GM12878 (cell line): Measurements from ENCODE around the gene LAMA5.

Source experiments
- CEBPB ChIP-seq, 2 experiments: fragments of 150-350 bp in 1 of 2; IDR thresholded peaks; 2 replicates each; pipeline ENCODE4 v1.6.1; 2012 to 2014; ENCODE audit warnings: low read depth in 2 of 2, low read length in 2 of 2, borderline replicate concordance in 1 of 2, inconsistent platforms in 1 of 2
- MTA2 ChIP-seq: fragments of 450-650 bp; IDR thresholded peaks from 2 replicates; pipeline ENCODE4 v1.6.1; 2016; ENCODE audit warnings: low read depth, mild to moderate bottlenecking, moderate library complexity
- POLR2AphosphoS5 ChIP-seq: IDR thresholded peaks from 2 replicates; pipeline ENCODE4 v1.6.1; 2011; ENCODE audit warnings: mild to moderate bottlenecking, low read length, inconsistent platforms
- TAF1 ChIP-seq: IDR thresholded peaks from 2 replicates; pipeline ENCODE4 v1.6.1; 2011; ENCODE audit warnings: mild to moderate bottlenecking, low read depth, low read length, borderline replicate concordance
- TF ChIP-seq, protein P1 (sequence below), 3 experiments: IDR thresholded peaks in 2 of 3; conservative IDR thresholded peaks in 1 of 3; 2 replicates each; pipeline ENCODE4 v1.5.1; 2011; ENCODE audit warnings: low read depth in 3 of 3, low read length in 3 of 3, mild to moderate bottlenecking in 3 of 3, control low read depth in 2 of 3, moderate library complexity in 2 of 3, inconsistent platforms in 1 of 3, mixed read lengths in 1 of 3; ENCODE audit not compliant: control insufficient read depth in 2 of 3, insufficient read depth in 1 of 3; ENCODE audit errors: extremely low read depth in 1 of 3
- TF ChIP-seq, protein P2 (sequence below): fragments of 450-650 bp; IDR thresholded peaks from 2 replicates; pipeline ENCODE4 v1.6.1; 2016; ENCODE audit warnings: mild to moderate bottlenecking

DNA sequence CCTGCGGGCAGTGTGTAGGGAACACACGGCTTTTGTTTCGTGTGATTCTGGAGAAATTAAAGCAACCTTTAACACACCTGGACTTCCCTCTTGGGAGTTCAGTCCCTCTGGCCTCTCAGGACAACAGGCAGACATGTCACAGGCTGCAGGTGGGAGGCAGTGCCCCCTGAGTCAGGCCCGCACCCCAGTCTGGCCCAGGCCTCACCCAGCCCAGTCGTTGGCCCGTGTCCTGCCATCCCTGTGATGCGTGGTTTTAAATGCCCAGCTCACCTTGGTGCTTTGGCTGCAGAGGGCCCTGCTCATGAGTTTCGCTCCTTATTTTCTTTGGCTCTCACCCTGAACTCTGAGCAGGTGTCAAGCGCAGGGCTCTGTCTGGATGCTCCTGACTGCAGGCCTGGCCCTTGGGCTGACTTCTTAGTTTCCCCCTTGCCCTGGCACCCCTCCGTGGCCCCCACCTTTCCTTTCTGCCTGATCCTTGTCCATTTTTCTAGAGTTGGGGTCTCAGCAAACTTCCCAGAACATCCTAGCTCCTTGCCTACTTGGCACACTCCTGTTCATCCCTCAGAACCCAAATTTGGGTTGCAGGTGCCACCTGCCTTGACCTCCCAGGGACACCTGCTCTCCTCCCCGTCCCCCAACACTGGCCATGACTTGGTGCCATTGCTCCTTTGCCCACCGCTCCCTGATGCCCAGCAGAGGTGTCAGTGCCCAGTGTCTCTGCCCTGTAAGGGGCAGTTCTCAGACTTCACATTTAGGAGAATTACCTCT, 42.2 kb upstream of the LAMA5 start:
- no peak for TF ChIP-seq POLR2AphosphoS5
- TF ChIP-seq MTA2: no peak
- TF ChIP-seq CEBPB (IDR thresholded peaks at IDR 0.05; ENCODE audit: borderline replicate concordance in 1 of 2, low read depth in 2 of 2, low read length in 2 of 2): no peak
- TF ChIP-seq, protein P1, sequence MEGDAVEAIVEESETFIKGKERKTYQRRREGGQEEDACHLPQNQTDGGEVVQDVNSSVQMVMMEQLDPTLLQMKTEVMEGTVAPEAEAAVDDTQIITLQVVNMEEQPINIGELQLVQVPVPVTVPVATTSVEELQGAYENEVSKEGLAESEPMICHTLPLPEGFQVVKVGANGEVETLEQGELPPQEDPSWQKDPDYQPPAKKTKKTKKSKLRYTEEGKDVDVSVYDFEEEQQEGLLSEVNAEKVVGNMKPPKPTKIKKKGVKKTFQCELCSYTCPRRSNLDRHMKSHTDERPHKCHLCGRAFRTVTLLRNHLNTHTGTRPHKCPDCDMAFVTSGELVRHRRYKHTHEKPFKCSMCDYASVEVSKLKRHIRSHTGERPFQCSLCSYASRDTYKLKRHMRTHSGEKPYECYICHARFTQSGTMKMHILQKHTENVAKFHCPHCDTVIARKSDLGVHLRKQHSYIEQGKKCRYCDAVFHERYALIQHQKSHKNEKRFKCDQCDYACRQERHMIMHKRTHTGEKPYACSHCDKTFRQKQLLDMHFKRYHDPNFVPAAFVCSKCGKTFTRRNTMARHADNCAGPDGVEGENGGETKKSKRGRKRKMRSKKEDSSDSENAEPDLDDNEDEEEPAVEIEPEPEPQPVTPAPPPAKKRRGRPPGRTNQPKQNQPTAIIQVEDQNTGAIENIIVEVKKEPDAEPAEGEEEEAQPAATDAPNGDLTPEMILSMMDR (IDR thresholded peaks at IDR 0.05 in 2 of 3, conservative IDR thresholded peaks at IDR 0.05 in 1 of 3; ENCODE audit: control insufficient read depth in 2 of 3, extremely low read depth in 1 of 3, insufficient read depth in 1 of 3, low read depth in 3 of 3, low read length in 3 of 3): no peak
- no peak for TF ChIP-seq TAF1
- TF ChIP-seq, protein P2, sequence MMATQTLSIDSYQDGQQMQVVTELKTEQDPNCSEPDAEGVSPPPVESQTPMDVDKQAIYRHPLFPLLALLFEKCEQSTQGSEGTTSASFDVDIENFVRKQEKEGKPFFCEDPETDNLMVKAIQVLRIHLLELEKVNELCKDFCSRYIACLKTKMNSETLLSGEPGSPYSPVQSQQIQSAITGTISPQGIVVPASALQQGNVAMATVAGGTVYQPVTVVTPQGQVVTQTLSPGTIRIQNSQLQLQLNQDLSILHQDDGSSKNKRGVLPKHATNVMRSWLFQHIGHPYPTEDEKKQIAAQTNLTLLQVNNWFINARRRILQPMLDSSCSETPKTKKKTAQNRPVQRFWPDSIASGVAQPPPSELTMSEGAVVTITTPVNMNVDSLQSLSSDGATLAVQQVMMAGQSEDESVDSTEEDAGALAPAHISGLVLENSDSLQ: no peak
